Choroid plexus epithelial cell (primary cell): ENCODE measurements around the gene NEK1.

ENCODE experiments used
- DNase-seq: peaks from one replicate; pipeline ENCODE4 v3.0.0-alpha.2; 2010; ENCODE audit warnings: low read depth
- H3K4me3 ChIP-seq: 2 replicates; pipeline ENCODE4 v1.5.1; 2011; ENCODE audit warnings: low read depth, mild to moderate bottlenecking, control low read depth, low read length, moderate library complexity
- TF ChIP-seq, protein P1 (sequence below): conservative IDR thresholded peaks from 2 replicates; pipeline ENCODE4 v1.5.1; 2011; ENCODE audit warnings: low read depth, mild to moderate bottlenecking, control low read depth, inconsistent platforms, low read length, moderate library complexity

The NEK1 gene, protein sequence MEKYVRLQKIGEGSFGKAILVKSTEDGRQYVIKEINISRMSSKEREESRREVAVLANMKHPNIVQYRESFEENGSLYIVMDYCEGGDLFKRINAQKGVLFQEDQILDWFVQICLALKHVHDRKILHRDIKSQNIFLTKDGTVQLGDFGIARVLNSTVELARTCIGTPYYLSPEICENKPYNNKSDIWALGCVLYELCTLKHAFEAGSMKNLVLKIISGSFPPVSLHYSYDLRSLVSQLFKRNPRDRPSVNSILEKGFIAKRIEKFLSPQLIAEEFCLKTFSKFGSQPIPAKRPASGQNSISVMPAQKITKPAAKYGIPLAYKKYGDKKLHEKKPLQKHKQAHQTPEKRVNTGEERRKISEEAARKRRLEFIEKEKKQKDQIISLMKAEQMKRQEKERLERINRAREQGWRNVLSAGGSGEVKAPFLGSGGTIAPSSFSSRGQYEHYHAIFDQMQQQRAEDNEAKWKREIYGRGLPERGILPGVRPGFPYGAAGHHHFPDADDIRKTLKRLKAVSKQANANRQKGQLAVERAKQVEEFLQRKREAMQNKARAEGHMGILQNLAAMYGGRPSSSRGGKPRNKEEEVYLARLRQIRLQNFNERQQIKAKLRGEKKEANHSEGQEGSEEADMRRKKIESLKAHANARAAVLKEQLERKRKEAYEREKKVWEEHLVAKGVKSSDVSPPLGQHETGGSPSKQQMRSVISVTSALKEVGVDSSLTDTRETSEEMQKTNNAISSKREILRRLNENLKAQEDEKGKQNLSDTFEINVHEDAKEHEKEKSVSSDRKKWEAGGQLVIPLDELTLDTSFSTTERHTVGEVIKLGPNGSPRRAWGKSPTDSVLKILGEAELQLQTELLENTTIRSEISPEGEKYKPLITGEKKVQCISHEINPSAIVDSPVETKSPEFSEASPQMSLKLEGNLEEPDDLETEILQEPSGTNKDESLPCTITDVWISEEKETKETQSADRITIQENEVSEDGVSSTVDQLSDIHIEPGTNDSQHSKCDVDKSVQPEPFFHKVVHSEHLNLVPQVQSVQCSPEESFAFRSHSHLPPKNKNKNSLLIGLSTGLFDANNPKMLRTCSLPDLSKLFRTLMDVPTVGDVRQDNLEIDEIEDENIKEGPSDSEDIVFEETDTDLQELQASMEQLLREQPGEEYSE (N-terminal part only)

GRCh38 chr4:169611991-169612870 lies at the start of gene NEK1:
NEK1 (minus strand) TSS chr4:169612583; CDS start chr4:169602630, 9,953 bp downstream.
- TF ChIP-seq, protein P1, sequence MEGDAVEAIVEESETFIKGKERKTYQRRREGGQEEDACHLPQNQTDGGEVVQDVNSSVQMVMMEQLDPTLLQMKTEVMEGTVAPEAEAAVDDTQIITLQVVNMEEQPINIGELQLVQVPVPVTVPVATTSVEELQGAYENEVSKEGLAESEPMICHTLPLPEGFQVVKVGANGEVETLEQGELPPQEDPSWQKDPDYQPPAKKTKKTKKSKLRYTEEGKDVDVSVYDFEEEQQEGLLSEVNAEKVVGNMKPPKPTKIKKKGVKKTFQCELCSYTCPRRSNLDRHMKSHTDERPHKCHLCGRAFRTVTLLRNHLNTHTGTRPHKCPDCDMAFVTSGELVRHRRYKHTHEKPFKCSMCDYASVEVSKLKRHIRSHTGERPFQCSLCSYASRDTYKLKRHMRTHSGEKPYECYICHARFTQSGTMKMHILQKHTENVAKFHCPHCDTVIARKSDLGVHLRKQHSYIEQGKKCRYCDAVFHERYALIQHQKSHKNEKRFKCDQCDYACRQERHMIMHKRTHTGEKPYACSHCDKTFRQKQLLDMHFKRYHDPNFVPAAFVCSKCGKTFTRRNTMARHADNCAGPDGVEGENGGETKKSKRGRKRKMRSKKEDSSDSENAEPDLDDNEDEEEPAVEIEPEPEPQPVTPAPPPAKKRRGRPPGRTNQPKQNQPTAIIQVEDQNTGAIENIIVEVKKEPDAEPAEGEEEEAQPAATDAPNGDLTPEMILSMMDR: peak; percentile 3
- DNase-seq: peak; percentile 91
- H3K4me3 ChIP-seq: peak within 1 kb of the TSS; percentile 94

DNA sequence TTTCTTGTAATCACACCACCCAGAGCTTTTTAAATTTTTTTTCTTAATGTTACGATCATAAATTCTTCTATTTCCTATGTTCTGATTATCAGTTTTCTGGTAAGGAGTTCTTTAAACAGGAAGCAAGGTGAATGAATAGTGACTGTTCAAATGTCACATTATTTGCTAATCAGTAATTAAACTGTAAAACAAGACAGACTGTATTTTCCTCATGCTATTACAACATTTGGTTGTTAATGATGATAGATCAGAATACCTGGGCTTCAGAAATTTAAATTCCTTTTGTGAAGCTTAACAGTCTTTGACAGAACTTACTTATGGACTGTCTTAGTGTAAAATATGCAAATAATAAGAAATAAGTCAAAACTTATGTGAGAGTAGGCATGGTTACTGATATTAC lies 49.4 kb upstream of the NEK1 start:
- no peak overlapping the region for H3K4me3 ChIP-seq
- TF ChIP-seq, protein P1: no peak
- DNase-seq: no peak

- H3K4me3 ChIP-seq: peak overlapping the region; percentile 56
- DNase-seq: no peak
- TF ChIP-seq, protein P1: no peak
Observed at GRCh38 chr4:169660929-169661328, 48.5 kb upstream of the NEK1 start.

GRCh38 chr4:169659716-169660670 lies 47.6 kb upstream of the NEK1 start:
- peak overlapping the region; percentile 56 for H3K4me3 ChIP-seq
- peak; percentile 99 for DNase-seq
- TF ChIP-seq, protein P1: no peak

DNA sequence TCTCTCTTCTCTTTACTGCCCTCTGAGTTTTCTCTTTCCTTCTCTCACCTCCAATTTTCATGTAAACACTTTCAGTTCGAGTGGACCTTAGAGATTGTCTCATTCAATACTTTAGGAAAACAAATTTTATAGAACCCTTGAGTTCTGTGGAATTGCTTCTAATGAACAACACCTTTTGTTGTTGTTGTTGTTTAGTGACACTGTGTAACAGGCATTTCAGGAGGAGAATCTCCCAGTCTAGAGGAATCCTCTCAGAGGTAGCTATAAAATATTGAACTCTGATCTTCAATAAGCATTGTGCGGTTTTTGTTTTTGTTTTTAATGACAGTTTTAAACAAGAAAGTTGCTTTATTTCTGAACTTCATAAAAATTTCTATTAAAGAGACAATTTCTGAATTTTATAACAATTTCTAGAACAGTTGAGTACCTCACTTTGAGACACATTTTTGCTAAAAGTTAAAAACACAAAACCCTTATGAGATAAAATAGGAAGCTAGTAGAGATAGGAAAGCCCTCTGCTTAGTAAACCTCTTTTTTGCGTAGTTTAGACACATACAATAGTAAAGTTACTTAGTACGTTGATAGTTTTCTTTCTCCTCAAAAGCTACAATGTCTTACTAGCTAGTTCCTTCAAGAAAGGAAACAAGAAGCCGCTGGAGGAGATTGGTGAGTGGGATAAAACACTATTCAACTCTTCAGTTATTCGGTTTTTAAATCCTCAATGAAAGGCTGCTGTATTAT lies 46.8 kb upstream of the NEK1 start:
- TF ChIP-seq, protein P1: no peak
- H3K4me3 ChIP-seq: peak overlapping the region; percentile 56

More for the DNA sequence above, 46.8 kb upstream of the NEK1 start:
- peak; percentile 21 for DNase-seq
